OCI-M2 (cell line): ENCODE measurements around the gene STN1.
A peak's percentile ranks its signal among the peaks of the same experiment; 100 is the strongest.

ENCODE experiments used
- DNase-seq: peaks from one replicate; lab custom pipeline; 2025; ENCODE audit not compliant: unreplicated experiment; lab: John Stamatoyannopoulos, UW

The STN1 gene

DNA sequence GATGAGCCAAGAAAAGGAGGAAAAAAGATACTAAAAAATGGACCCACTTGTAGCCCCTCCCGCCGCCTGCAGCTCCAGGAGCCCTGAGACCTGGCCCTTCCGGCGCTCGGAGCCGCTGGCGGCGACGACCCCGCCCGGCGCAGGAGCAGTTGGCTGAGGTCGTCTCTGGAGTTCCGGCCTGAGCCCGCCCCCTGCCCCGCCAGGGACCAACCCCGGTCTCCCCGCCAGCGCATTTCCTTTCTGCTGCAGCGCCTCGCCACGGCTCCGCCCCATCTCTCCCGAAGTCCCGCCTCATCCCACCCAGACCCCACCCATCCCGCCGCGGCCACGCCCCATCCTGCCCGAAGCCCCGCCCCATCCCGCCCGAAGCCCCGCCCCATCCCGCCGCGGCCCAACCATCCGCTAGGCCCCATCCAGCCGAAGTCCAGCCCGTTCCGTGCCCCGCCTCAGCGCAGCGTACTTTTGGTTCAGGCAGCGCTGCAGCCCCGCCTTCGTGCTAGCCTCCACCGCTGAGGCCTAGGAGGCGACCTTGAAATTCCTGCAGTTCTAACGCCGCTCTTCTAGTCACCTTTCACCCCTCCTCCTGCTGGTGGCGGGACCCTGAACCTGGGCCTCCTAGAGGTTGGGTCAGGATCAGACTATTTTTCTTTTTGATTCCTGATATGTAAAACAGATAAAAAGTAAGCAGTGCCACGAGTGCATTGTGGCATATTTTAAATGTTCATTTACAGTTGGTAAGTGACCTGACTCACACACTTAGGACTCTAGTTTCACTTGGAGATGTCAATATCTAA, at the start of gene STN1:
Gene STN1 (minus strand): TSS at position 132 of the 794 bp plus-strand sequence. CDS start 590 bp downstream, outside the sequence.
- peak; percentile 83 for DNase-seq

- peak; percentile 35 for DNase-seq
These were observed 49.6 kb upstream of the STN1 start for GRCh38 chr10:103967448-103968071.

DNA sequence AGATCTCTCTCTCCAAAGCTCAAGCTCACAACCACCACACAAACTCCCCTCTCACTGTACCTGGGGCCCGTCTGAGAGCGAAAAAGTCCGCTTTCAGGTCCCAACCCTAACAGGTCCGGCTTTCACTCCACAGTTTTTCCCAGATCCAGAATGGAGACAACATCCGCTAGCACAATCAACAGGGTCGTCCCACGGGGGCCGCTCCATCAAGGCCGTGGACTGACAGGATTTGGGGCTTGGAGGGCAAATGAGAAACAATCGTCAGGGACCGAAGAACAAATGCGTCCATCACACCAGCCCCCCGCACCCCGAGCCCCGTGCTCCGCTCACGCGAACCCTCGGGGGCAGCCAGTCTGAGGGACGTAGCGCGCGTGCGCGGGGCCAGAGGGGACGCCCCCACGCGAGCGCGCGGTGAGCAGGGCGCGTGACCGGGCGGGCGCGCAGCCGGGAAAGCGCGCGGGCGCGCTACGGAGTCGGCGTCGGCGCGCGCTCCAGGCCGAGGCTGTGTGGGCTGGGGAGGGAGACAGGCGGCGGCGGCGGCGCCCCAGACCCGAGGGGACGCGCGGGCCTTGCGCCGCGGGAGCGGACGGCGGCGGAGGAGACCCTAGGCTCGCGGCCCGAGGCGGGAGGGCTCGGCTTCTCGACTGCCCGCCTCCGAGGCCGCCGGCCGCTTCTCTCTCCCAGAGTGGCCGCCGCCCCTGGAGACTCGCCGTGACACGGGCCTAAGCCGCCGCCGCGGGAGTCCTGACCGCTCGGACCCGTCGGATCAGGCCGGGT, 48.9 kb upstream of the STN1 start, which contains the start of gene SLK:
Gene SLK (plus strand): TSS at position 470 of the 777 bp plus-strand sequence. CDS start 606 bp downstream, outside the sequence.
- DNase-seq = no peak

DNA sequence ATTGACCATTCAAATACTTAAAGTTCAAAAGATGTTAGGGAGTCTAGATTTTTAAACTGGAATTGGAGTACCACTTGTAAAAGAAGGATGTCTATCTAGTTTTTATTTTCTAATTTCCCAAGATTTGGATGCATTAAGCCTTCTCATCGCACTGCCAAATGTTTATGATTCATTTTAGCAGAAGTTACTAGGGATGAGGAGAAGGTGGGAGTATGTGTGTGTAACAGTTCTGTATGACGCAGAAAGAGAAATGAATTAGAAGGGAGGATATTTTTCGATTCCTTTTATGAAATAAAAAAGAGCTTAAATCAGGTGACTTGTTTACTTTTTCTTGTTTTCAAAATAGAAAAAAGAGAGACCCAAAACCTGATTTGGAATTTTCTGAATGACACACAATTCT, 42.1 kb upstream of the STN1 start:
- no peak for DNase-seq

- no peak for DNase-seq
These were observed 41.0 kb upstream of the STN1 start for GRCh38 chr10:103958996-103959395.

DNA sequence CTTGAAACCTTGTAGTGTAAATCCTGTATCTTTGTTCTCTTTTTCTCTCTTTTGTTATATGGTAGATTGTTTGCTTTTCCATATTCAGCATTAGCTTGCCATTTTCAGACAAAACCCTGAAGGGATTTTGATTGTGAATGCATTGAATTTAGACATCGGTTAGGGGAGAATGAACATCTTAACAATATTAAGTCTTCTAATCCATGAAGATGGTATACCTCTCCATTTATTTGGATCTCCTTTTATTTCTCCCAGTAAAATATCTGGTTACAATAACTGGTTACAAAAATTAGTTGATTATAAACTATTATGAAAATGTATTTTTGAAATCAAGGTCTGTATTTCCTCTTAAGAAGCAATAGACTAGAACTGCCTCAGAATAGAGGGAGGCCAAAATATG, 36.6 kb upstream of the STN1 start:
- no peak for DNase-seq

DNA sequence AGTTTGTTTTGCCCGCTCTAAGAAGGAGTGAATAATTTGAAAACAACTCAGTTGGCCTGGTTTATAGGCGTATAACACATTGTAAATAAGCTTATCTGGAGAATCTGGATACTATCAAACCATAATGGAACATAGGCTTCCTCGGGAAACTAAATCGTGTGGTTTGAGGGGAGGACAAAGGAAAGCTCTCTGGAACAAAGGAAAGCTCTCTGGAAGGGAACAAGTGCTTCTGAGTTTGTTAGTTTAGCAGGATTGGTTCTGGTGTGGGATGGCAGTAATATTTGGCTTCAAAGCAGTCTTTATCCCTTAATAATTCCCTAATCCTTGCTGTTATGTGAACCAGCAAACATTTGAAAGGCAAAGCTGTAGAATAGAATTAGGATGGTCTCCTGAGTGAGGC, 34.0 kb upstream of the STN1 start:
- DNase-seq = no peak

DNA sequence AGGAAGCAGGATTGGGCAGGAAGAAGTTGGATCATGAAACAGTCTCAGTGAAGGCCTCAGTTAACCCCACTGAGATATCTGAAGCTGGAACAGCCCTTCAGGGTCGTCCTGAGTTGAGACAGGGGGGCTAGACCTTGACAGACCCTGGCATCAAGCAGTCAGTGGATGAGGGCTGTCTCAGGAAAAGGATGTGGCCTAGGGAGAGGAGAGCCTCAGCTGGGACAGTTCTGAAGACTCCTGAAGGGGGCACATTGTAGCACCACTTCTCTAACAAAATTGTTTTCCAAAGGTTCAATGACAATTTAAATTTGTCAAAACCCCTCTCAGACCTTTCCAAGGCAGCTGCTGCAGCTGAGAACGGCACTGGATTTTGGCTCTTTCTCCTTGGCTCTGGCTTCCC, 33.2 kb upstream of the STN1 start:
- DNase-seq = no peak

DNA sequence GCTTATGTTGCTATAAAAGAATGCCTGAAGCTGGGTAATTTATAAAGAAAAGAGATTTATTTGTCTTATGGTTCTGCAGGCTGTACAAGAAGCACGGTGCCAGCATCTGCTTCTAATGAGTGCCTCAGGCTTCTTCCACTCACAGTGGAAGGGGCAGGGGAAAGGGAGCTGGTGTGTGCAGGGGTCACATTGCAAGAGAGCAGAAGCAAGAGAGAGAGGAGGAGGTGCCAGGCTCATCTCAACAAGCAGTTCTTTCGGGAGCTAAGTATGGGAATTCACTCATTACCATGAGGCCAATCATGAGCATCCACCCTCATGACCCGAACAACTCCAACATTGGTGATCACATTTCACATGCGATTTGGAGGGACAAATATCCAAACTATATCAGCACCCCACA, 31.7 kb upstream of the STN1 start:
- no peak for DNase-seq

DNA sequence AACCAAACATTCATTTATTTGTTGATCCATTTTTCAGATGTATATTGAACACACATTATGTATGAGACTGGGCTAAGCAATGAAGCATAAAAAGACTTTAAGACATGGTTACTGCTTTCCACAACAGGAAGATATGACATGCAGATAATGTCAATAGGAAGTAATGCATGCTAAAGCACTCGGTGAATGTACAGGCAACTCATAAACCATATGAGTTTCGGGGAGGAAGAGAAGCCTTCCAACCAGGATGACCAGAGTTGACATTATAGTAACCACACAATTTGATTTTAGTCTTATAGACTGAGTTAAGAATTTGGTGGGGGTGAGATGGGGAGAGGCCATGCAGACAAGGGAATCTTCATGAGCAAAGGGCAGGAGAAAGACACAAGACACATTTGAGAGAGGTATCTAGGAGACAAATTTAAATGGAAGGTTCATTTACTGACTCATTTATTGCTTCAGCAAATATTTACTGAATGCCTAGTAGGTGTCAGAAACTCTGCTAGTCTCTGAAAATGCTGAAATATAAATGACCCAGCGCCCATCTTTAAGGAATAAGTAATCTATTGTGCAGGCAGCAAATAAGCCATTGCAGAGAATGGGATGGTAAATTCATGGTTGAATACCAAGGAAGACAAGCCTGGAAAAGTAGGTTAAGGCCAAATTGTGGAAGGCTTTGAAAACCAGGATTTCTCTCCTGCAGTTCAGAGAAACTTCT, 30.0 kb upstream of the STN1 start:
- DNase-seq = no peak

DNA sequence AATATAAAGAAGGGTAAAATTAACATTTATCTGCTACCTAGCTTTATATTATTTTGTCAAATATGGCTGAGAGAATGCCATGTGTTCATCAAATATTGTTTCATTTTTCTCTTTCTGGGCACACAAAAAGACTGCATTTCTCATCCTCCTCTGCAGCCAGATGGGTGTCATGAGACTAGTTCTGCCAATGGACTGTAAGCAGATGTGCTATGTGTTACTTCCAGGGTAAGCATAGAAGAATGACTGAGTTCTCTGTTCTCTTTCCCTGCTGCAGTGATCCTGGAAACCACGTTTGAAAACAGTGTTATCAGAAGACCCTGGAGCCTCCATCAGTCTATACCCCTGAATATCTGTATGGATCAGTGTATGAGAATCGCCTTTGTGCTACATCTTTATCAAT, 24.9 kb upstream of the STN1 start:
- no peak for DNase-seq

GRCh38 chr10:103941801-103942200, 23.8 kb upstream of the STN1 start:
- no peak for DNase-seq

DNA sequence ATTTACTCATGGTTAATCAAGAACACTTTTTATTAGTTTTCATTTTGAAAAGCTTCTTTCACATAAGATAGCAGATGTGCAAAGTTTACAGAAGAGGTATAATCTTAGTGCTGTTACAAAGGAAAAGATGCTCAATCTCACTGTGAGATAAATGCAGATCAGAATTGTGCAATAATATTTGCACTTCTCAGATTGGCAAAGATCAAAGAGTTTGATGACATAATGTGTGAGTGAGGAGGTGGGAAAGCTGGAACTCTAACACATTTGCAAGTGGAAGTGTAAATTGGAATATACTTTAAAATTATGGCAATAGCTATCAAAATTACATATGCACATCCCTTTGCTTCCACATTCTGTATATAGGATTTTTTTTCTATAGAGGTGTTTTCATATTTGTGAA, 21.5 kb upstream of the STN1 start:
- no peak for DNase-seq

DNA sequence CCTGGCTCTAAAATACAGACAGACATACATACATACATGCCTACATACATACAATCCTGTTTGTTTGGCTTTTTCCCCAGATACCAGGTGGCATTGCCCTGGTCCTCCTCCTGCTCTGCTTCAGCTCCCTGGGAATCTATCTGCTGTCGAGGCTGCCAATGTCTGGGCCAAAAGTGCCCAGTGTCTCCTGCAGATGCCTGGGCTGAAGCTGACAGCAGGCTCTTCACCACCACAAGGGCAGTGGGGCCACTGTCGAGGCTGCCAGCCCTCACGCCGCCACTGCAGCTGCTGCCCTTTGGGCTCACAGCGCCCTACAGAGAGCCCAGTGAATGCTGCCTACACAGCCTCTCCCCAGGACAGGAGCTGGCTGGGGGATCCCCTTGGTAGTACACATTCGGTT, 18.0 kb upstream of the STN1 start:
- DNase-seq = no peak

GRCh38 chr10:103934308-103934707, 16.3 kb upstream of the STN1 start:
- DNase-seq = no peak

DNA sequence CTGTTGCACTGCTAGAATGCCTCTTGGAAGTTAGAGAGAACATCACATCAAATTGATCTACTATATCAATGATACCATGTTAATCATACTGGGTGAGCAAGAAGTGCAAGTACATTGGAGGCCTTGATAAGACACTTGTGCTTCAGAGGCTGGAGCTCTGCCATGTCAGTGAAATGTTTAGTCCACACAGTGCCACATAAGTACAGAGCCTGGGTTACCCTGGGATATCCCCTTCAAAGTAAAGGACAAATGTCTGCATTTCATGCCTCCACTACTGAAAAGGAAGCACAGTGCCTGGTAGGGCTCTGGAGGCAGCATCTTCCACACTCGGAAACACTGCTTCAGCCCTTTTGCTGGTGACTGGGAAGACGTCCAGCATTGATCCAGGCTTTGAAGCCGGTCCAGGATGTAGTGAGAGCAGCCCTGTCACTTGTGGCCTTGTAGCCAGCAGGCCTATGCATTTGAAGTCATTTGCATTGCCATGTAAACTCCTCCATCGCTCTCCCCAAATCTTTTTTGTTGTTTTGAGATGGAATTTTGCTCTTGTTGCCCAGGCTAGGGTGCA, 15.7 kb upstream of the STN1 start:
- DNase-seq = no peak

GRCh38 chr10:103932971-103933370, 15.0 kb upstream of the STN1 start:
- no peak for DNase-seq

- no peak for DNase-seq
These were observed 14.3 kb upstream of the STN1 start for GRCh38 chr10:103932271-103932670.

GRCh38 chr10:103931603-103932002, 13.6 kb upstream of the STN1 start:
- DNase-seq = no peak

DNA sequence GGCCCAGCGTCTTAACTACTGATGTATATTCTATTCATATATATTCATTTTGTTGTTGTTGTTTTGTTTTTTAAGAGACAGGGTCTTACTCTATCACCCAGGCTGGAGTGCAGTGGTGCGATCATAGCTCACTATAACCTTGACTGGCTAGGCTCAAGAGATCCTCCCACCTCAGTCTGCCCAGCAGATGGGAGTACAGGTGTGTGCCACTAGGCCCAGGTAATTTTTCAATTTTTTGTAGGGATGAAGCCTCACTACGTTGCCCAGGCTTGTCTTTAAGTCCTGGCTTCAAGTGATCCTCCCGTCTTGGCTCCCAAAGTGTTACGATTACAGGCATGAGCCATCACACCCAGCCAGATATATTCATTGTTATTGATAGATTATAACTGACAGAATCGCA, 12.9 kb upstream of the STN1 start:
- no peak for DNase-seq

- DNase-seq = no peak
These were observed 12.5 kb upstream of the STN1 start for GRCh38 chr10:103930449-103930848.
